ENCODE data around the gene SCART1. TPM values are rescaled to one million over a fixed set of nuclear protein-coding genes. Genes with fewer than 3 reads are reported as not detected.

SCART1 gene
- total and polyA plus RNA-seq, 4 donors, result 0.33 to 4.8 (median 2.0) TPM

DNA sequence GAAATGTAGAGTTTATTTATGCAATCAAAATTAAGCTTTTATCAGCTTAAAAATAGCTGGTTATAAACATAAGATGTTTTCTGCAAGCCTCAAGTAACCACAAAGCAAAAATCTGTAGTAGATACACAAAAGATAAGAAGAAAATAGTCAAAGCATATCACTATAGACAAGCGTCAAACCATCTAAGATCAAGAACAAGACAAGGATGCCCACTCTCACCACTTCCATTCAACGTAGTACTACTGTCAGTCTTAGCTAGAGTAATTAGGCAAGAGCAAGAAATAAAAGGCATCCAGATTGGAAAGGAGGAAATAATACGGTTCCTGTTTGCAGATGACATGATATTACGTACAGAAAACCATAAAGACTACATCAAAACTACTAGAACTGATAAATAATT, 56.0 kb downstream of the SCART1 start:
- WGBS, 2 donors, result 69 to 70% methylated on average over 4 of the region's 4 CpGs

DNA sequence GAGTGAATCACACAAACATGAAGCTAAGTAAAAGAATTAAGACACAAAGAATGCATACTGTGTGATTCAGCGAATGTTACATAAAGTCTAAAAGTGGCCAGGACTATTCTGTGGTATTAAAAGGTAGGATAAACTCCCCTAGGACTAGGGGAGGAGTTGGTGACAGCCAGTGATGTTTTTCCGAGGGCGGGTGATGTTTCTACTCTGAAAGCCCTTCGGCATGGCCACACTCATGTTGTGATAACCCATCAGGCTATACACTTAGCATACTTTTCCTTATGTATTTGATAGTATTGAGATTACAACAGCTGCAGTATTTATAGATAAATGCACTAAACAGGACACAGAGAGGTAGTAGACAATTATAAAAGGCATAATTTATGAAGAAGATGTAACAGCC, 57.7 kb downstream of the SCART1 start:
- H3K27ac ChIP-seq (ENCODE audit: low read depth in 1 of 2, low read length in 1 of 2), result no peak overlapping the region
- DNase-seq (no peak), ATAC-seq (ENCODE audit: insufficient read depth, low FRiP score) (no peak)
- 76 to 78% methylated on average over 4 of the region's 4 CpGs for WGBS, 2 donors
- H3K4me3 ChIP-seq, result no peak overlapping the region
- H3K36me3 ChIP-seq (ENCODE audit: control insufficient read depth in 4 of 4, insufficient read depth in 4 of 4, low read length in 4 of 4), result peaks cover 0 to 1% (median 0%) of the 10 kb centered on the region in 4 donors
- H3K4me1 ChIP-seq (ENCODE audit: control insufficient read depth in 5 of 5, insufficient read depth in 5 of 5, low read length in 5 of 5), result no peaks in the 10 kb centered on the region
- TF ChIP-seq, protein P1, sequence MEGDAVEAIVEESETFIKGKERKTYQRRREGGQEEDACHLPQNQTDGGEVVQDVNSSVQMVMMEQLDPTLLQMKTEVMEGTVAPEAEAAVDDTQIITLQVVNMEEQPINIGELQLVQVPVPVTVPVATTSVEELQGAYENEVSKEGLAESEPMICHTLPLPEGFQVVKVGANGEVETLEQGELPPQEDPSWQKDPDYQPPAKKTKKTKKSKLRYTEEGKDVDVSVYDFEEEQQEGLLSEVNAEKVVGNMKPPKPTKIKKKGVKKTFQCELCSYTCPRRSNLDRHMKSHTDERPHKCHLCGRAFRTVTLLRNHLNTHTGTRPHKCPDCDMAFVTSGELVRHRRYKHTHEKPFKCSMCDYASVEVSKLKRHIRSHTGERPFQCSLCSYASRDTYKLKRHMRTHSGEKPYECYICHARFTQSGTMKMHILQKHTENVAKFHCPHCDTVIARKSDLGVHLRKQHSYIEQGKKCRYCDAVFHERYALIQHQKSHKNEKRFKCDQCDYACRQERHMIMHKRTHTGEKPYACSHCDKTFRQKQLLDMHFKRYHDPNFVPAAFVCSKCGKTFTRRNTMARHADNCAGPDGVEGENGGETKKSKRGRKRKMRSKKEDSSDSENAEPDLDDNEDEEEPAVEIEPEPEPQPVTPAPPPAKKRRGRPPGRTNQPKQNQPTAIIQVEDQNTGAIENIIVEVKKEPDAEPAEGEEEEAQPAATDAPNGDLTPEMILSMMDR (IDR thresholded peaks at IDR 0.05; ENCODE audit: control extremely low read depth, extremely low read depth), result no peak
- H3K9ac ChIP-seq (ENCODE audit: insufficient read depth in 1 of 2, low read length in 2 of 2), result no peak overlapping the region
- H3K27me3 ChIP-seq (ENCODE audit: control insufficient read depth in 3 of 3, insufficient read depth in 3 of 3, low read length in 2 of 3), result peaks cover 0 to 3% (median 0%) of the 10 kb centered on the region in 3 donors
- H3K9me3 ChIP-seq (ENCODE audit: control insufficient read depth in 4 of 4, insufficient read depth in 3 of 4, low read length in 3 of 4), result peaks cover 0 to 9% (median 3%) of the 10 kb centered on the region in 4 donors

More for the DNA sequence above, 56.0 kb downstream of the SCART1 start:
- Histone ChIP-seq H3K36me3 (ENCODE audit: control insufficient read depth in 4 of 4, insufficient read depth in 4 of 4, low read length in 4 of 4) (peaks cover 0 to 1% (median 0%) of the 10 kb centered on the region in 4 donors), H3K4me3 (no peak overlapping the region), H3K27ac (ENCODE audit: low read depth in 1 of 2, low read length in 1 of 2) (no peak overlapping the region), H3K4me1 (ENCODE audit: control insufficient read depth in 5 of 5, insufficient read depth in 5 of 5, low read length in 5 of 5) (no peaks in the 10 kb centered on the region), H3K9ac (ENCODE audit: insufficient read depth in 1 of 2, low read length in 2 of 2) (no peak overlapping the region), H3K27me3 (ENCODE audit: control insufficient read depth in 3 of 3, insufficient read depth in 3 of 3, low read length in 2 of 3) (peaks cover 0 to 3% (median 0%) of the 10 kb centered on the region in 3 donors), H3K9me3 (ENCODE audit: control insufficient read depth in 4 of 4, insufficient read depth in 3 of 4, low read length in 3 of 4) (peaks cover 0 to 9% (median 3%) of the 10 kb centered on the region in 4 donors)
- TF ChIP-seq, protein P1 (IDR thresholded peaks at IDR 0.05; ENCODE audit: control extremely low read depth, extremely low read depth), result no peak
- ATAC-seq (ENCODE audit: insufficient read depth, low FRiP score) (no peak), DNase-seq (no peak)

DNA sequence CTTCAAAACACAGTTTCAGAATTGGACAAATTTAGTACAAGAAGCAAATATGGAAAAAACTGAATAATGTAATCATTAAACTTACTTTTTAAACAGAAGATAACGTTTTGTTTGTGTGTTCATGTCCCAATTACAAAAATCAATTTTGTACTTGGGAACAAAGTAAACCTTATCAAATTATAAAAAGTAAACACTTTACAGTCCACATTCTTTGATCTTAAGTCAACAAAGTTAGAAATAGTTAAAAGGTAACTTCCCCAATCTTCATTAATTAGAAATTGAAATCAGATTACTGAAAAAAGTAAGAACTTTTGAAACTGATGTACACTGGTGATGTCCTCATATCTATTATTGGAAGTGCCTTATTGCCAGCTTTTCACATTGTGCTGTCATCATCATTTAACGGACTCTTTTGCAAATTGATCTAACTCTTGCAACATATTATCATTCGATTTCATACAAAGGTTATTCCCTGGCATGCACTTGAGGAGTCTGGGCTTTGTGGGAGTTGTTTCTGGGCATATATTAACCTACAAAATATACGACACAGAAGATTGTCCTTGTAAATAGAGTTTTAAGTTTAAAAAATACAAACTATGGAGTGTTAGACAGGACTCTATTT, 58.3 kb downstream of the SCART1 start:
- DNase-seq (no peak), ATAC-seq (ENCODE audit: insufficient read depth, low FRiP score) (no peak)
- H3K36me3 ChIP-seq (ENCODE audit: control insufficient read depth in 4 of 4, insufficient read depth in 4 of 4, low read length in 4 of 4), result peaks cover 0 to 1% (median 0%) of the 10 kb centered on the region in 4 donors
- H3K27ac ChIP-seq (ENCODE audit: low read depth in 1 of 2, low read length in 1 of 2), result no peak overlapping the region
- peaks cover 0 to 3% (median 0%) of the 10 kb centered on the region in 3 donors for H3K27me3 ChIP-seq (ENCODE audit: control insufficient read depth in 3 of 3, insufficient read depth in 3 of 3, low read length in 2 of 3)
- no peak overlapping the region for H3K4me3 ChIP-seq
- no peak overlapping the region for H3K9ac ChIP-seq (ENCODE audit: insufficient read depth in 1 of 2, low read length in 2 of 2)
- peaks cover 0 to 9% (median 3%) of the 10 kb centered on the region in 4 donors for H3K9me3 ChIP-seq (ENCODE audit: control insufficient read depth in 4 of 4, insufficient read depth in 3 of 4, low read length in 3 of 4)
- H3K4me1 ChIP-seq (ENCODE audit: control insufficient read depth in 5 of 5, insufficient read depth in 5 of 5, low read length in 5 of 5), result no peaks in the 10 kb centered on the region
- TF ChIP-seq, protein P1 (IDR thresholded peaks at IDR 0.05; ENCODE audit: control extremely low read depth, extremely low read depth), result no peak
- 42 to 50% methylated on average over 4 of the region's 4 CpGs for WGBS, 2 donors
